Mucosa of descending colon (tissue), 3 donors: Measurements from ENCODE around the gene APP. TPM values are rescaled to one million over a fixed set of nuclear protein-coding genes. Genes with fewer than 3 reads are reported as not detected.

Source experiments
- ATAC-seq: fragments of 200-7000 bp; cut with Tn5 transposase; one replicate; pipeline ENCODE4 v1.9.1; 2020; ENCODE audit warnings: mild to moderate bottlenecking, moderate library complexity
- DNase-seq, 3 donors: peaks; one replicate each; pipeline ENCODE4 v3.0.0-alpha.2; 2020
- H3K36me3 ChIP-seq: fragments of 200-600 bp; one replicate; pipeline ENCODE4 v1.8.0; 2021; ENCODE audit warnings: low read depth, mild to moderate bottlenecking
- H3K4me1 ChIP-seq: fragments of 200-600 bp; one replicate; pipeline ENCODE4 v1.8.0; 2021; ENCODE audit warnings: low read depth, mild to moderate bottlenecking
- H3K4me3 ChIP-seq: fragments of 200-600 bp; one replicate; pipeline ENCODE4 v1.8.0; 2021; ENCODE audit warnings: mild to moderate bottlenecking
- H3K9me3 ChIP-seq: fragments of 200-600 bp; one replicate; pipeline ENCODE4 v1.8.0; 2021; ENCODE audit warnings: mild to moderate bottlenecking
- intact Hi-C, 2 donors: fragments of 100-400 bp; cut with DNase I in 1 of 2; cut with micrococcal nuclease in 1 of 2; formaldehyde crosslinking; loops; one replicate each; pipeline versions ENCODE4 v1.11.0 to v1.11.1; 2022; cut with DNase I, micrococcal nuclease
- total RNA-seq, 3 donors: library from RNA; stranded (reverse); fragmentation: NEBNext Ultra II Directional in 2 of 3; extraction: Animal tissue kit (Norgen Biotek cat#: 25700) in 2 of 3; gene quantifications; one replicate each; pipeline versions ENCODE4 v1.2.1 to v1.2.4, GENCODE V29; 2021 to 2023
- TF ChIP-seq, protein P1 (sequence below): fragments of 200-600 bp; IDR thresholded peaks from one replicate; pipeline ENCODE4 v1.8.0; 2022; ENCODE audit warnings: antibody characterized with exemption, mild to moderate bottlenecking
- donor health status: DM: no; HTN: no; CAD: no; lungs with moderate emphysema.
- donor health status: DM: no; HTN: no; CAD: no.
- donor health status: DM: no; HTN: yes; CAD: no.

The APP gene
- total RNA-seq, 3 donors from 2014 or later = 573 to 666 (median 579) TPM

DNA sequence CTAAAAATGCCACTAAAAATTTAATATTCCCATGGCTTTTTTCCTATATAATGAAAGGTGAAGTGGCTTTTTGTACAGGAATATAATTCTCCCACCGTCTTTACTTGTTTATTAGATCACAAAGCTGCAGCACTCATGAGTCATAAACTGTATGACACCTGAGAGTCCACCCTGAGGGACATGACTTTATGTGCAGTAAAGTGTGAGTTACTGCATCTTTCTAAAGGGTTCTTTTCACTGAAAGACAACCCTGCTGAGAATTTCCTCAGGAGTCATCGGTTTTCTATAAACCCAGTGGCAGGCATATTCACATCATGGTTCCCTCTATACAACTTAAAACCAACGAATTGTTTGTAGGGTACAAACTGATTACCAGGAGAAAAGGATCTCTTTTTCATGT lies 77.4 kb downstream of the APP start:
- H3K36me3 ChIP-seq = no peaks in the 10 kb centered on the region
- no peak for ATAC-seq
- H3K4me1 ChIP-seq = no peaks in the 10 kb centered on the region
- DNase-seq = no peak
- TF ChIP-seq, protein P1, sequence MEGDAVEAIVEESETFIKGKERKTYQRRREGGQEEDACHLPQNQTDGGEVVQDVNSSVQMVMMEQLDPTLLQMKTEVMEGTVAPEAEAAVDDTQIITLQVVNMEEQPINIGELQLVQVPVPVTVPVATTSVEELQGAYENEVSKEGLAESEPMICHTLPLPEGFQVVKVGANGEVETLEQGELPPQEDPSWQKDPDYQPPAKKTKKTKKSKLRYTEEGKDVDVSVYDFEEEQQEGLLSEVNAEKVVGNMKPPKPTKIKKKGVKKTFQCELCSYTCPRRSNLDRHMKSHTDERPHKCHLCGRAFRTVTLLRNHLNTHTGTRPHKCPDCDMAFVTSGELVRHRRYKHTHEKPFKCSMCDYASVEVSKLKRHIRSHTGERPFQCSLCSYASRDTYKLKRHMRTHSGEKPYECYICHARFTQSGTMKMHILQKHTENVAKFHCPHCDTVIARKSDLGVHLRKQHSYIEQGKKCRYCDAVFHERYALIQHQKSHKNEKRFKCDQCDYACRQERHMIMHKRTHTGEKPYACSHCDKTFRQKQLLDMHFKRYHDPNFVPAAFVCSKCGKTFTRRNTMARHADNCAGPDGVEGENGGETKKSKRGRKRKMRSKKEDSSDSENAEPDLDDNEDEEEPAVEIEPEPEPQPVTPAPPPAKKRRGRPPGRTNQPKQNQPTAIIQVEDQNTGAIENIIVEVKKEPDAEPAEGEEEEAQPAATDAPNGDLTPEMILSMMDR = no peak
- H3K4me3 ChIP-seq = no peak overlapping the region
- intact Hi-C loops = no loop called here
- no peaks in the 10 kb centered on the region for H3K9me3 ChIP-seq

DNA sequence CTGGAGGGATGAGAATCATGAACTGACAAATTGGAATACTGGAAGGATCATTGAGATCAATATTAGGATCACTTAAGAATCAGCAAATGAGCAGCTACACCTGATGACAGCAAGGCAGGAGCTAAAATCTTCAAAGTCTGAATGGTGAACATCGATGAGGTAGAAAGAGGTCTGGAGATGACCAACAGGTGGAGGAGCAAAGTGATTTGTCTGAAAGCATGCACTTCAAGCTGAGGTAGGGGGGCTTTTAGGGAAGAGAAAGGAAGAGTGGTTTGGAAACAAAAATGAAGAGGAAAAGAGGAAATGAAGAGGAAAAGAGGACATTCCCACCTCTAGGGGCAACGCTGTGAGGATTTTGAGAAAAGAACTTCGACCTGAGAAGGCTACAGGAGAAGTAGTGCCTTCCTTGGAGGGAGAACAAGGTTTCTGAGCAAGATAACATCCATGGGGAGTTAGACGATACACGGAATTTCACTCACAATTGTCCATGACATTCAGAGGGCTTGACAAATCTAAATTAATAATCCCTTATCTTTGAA lies 79.0 kb downstream of the APP start:
- Histone ChIP-seq H3K4me3 (no peak overlapping the region), H3K36me3 (no peaks in the 10 kb centered on the region), H3K9me3 (no peaks in the 10 kb centered on the region), H3K4me1 (no peaks in the 10 kb centered on the region)
- ATAC-seq (no peak), DNase-seq (no peak)
- intact Hi-C loops = no loop called here
- TF ChIP-seq, protein P1 = no peak

DNA sequence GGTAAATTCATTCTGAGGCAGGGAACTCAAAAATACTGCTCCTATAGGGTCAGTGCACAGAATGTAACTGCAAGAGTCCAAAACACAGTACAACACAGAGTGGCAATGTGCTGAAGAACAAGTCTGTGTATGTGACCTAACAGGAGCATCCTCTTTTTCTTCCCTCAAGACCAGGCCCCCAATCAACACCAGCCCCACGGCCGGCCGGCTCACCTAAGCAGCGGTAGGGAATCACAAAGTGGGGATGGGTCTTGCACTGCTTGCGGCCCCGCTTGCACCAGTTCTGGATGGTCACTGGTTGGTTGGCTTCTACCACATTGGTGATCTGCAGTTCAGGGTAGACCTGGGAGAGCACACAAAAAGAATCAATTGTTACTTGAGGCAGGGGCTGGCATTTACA lies 80.8 kb downstream of the APP start:
- TF ChIP-seq, protein P1 = no peak
- Histone ChIP-seq H3K4me1 (no peaks in the 10 kb centered on the region), H3K36me3 (no peaks in the 10 kb centered on the region), H3K4me3 (no peak overlapping the region), H3K9me3 (no peaks in the 10 kb centered on the region)
- DNase-seq = no peak
- intact Hi-C loops = no loop called here
- ATAC-seq = no peak

DNA sequence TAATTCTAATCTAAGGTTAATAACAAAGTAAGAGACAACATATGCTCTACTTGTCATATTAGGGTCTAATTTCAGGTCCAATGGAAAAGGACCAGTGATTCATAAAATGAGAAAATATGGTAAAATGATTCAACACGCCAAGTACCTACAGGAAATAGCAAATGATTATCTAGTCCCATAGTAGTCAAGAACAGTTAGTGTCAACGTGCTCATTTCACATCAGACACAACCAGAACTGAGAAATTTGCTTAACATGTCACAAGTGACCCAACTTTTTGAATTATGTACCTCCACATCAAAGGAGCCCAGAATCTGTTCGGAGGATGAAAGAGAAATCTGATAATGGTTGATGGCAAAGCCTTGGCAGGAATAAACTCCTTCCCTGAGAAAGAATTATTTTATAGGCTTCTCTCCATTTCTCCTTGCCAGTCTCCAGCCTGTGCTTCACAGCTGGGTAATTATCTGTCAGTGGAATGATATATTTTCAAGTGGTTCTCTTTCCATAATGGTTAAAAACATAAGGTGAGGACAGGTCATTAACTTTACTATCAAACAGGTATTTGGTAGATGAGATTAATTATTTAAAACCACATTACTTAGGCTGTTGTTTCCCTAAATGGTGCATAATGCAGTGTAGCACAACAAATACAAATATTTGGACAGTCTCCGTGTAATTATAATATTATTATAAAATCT lies 83.2 kb downstream of the APP start:
- Histone ChIP-seq H3K36me3 (no peaks in the 10 kb centered on the region), H3K4me1 (no peaks in the 10 kb centered on the region), H3K9me3 (no peaks in the 10 kb centered on the region), H3K4me3 (no peak overlapping the region)
- intact Hi-C loops = no loop called here
- ATAC-seq = no peak
- DNase-seq = no peak
- TF ChIP-seq, protein P1 = no peak

DNA sequence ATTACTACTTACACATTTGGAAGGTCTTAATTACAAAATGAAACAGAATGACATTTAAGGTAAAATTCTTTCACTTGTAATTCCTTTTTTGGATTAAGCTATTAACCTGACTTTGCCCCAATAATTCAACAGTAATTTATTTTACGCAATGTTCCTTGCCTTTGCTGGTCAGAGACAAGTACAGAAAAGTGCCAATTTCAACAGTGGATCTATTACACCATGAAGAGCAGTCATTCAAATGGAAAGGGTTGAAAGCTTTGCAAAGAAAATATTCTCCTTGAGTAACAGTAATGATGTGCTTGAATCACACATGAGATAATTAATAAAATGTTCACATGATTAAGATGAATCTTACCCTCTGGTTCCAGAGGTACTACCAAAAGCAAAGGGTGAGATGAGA lies 84.7 kb downstream of the APP start:
- H3K9me3 ChIP-seq = no peaks in the 10 kb centered on the region
- no peak for ATAC-seq
- TF ChIP-seq, protein P1 = no peak
- DNase-seq = no peak
- intact Hi-C loops = no loop called here
- H3K4me3 ChIP-seq = no peak overlapping the region
- no peaks in the 10 kb centered on the region for H3K4me1 ChIP-seq
- no peaks in the 10 kb centered on the region for H3K36me3 ChIP-seq
